ENCODE results near the gene BIRC5.

The BIRC5 gene

DNA sequence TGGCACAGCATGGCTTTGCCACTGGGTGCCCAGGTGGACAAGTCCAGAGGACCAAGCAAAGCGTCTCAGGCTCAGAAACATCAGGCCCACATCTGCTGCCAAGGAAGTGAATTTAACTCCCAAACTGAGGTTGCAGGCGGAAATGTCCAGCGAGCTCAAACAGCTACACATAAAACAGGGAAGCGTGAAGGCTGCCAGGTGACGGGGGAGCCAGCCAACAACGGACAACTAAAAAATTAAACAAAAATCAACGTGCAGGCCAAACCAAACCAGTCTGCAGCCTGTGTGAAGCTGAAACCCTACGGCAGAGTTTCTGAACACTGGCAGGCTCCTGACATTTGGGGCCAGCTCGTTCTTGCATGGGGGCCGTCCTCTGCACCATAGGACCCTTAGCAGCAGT is 29.7 kb upstream of the BIRC5 start:
- no peak for DNase-seq (ENCODE audit: low read depth in 2 of 2)

DNA sequence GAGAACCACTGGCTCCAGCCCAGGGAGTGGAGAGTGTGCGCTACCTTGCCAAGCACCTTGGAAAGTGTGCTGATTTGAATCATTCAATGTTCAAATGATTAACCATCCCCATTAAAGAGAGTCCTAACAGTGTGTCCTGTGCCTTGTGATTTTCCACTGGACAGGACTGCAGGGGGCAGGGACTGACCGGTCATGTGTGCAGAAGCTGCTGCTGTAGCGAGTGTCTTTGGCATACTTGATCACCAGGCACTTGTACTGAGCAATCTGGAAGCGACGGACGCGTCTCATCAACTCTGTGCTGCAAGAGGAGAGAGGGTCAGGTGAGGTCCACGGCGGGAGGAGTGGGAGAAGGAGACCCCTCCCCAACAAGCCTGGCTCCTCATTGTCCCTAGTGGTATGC is 29.2 kb upstream of the BIRC5 start:
- DNase-seq (ENCODE audit: low read depth in 2 of 2): no peak

DNA sequence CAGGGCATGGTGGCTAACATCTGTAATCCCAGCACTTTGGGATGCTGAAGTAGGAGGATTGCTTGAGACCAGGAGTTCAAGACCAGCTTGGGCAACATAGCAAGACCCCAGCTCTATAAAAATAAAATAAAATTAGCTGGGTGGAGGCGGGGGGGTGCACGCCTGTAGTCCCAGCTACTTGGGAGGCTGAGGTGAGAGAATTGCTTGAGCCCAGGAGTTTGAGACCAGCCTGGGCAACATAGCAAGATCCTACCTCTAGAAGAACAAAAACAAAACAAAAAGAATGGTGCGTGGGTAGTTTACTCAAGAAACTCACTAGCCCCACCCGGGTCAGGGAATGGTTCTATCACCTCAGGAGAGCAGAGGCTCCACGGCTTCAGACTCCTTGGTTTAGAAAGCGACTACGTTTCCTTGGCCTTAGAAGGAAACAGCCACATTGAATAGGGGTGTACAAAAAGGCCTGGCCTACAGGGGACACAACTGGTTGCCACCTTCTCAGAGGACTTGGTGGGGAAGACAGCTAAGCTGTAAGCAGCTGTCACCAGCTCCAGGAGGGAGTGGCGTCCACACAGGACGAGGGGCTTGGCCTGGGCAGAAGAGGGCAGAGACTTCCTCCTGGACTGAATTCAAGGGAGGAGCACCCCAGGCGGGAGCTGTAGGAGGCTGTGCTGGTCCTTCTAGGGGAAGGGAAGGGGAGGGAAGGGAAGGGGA is 27.9 kb upstream of the BIRC5 start:
- DNase-seq (ENCODE audit: low read depth in 2 of 2): no peak

DNA sequence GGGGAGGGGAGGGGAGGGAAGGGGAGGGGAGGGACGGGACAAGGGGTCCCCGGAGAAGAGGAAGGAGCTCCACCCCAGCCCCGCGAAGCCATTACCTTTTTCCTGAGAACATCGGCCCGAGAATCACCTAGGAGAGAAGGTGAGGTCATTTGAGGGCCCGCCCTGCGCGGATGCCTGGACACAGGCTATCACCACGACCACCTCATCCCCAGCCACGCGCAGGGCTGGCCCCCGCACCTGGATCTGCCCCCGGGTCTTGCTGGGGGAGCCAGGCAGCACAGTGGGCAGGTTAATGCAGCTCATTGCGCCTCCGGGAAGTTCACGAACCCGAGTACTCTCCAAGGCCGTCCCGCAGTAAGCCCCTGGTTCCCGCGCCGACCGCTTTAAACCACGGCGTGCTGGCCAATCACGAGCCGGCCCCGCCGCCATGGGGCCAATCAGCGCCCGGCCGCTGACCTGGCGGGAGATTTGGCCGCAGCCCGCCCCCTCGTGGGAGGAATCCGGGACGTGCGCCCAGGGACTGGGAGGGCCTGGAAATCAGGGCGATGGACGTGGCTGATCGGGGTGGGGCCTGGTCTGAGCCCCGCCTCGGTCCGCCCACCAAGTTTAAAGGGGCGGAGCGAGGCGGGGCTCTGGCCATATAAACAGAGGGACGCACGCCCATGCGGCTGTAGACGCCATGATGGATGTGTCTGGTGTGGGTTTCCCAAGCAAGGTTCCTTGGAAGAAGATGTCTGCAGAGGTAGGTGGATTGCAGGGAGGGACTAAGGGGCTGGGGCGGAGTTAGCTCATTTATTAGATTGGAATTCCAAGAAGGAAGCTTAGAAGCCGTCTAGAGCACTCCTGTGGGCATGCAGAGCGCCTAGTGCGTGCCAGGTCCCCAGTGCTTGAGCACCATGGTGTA is 27.1 kb upstream of the BIRC5 start, which contains the start of the genes AFMID and TK1:
Gene AFMID (plus strand): TSS at position 671 of the 904 bp plus-strand sequence. CDS start 9 bp downstream, at position 680.
Gene TK1 (minus strand): TSS at position 361 of the 904 bp plus-strand sequence. CDS start 58 bp downstream, at position 303.
- DNase-seq (ENCODE audit: low read depth in 2 of 2): peak; percentile 44 to 57

DNA sequence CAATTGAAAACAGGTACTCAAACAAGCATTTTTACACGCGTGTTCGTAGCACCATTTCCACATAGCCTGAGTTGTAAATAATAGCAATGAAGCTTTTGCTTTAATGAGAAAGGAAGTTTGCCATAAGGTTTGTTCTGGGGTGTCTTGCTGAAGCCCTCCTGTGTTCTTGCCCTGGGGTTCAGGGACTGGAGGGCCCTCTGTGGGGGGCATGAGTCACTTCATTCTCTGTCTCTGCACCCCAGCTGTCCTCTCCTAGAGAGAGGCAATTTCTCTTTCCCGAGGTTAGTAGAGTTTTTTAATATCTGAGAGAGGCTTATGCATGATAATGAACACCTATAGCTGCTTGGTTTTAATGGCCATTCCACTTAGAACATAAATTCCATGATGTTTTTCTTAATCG is 17.3 kb upstream of the BIRC5 start:
- no peak for DNase-seq (ENCODE audit: low read depth in 2 of 2)

DNA sequence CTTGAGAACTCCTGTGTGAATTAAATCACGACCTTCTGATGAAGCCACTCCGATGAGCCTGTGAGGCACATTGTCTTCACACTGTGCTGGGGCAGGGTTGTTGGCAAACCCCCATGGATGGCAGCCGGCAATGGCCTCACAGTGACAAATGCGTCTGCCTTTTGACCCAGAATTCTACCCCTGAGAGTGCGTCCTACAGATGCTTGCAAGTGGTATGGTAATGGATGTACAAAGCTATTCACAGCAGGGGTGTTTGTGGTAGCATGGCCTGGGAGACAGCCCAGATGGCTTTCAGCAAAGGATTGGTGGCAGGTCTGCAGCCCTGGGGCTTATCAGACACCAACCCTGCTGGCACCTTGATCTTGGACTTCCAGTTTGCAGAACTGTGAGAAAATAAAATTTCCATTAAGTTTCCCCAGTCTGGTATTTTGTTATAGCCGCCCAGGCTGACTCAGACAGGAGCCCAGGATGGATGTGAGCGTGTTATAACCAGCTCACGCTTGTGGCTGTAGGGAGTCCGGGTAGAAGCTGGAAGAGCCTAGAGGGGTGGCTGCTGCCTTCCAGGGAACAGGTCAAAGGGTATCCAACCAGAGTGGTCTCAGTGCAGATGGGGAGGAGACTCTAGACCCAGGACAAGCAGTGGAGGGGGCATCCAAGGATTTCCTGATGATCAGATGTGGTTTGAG is 16.8 kb upstream of the BIRC5 start:
- no peak for DNase-seq (ENCODE audit: low read depth in 2 of 2)

DNA sequence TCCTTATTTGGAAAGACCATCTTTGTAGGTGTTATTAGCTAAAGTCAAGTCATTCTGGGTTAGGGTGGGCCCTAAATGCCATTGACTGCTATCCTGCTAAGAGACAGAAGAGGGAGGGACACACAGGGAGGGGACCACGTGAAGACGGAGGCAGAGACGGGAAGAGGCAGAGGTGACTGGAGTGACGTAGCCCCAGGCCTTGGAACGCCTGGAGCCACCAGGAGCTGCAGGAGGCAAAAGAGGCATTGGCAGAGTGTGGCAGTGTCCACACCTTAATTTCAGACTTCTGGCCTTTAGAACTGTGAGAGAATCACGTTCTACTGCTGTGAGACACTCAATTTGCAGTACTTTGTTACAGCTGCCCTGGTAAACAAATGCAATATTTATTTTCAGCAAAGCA is 13.6 kb upstream of the BIRC5 start:
- no peak for DNase-seq (ENCODE audit: low read depth in 2 of 2)

DNA sequence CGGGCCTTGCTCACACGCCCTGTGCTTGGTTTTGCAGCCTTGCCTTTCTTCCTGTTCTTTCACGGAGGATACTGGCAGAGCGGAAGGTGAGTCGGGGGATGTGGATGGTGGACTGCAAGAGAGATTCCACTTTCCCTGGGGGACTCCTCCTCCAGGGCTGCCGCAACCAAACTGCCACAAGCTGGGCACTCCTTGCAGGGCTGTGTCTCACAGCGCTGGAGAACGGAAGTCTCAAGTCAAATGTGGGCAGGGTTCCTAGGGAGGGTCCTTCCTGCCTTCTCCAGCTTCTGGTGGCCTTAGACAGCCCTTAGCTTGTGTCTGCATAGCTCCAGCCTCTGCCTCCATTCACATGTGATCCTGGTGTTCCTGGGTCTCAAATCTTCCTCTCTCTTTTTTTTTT is 11.4 kb upstream of the BIRC5 start:
- DNase-seq (ENCODE audit: low read depth in 2 of 2): no peak

DNA sequence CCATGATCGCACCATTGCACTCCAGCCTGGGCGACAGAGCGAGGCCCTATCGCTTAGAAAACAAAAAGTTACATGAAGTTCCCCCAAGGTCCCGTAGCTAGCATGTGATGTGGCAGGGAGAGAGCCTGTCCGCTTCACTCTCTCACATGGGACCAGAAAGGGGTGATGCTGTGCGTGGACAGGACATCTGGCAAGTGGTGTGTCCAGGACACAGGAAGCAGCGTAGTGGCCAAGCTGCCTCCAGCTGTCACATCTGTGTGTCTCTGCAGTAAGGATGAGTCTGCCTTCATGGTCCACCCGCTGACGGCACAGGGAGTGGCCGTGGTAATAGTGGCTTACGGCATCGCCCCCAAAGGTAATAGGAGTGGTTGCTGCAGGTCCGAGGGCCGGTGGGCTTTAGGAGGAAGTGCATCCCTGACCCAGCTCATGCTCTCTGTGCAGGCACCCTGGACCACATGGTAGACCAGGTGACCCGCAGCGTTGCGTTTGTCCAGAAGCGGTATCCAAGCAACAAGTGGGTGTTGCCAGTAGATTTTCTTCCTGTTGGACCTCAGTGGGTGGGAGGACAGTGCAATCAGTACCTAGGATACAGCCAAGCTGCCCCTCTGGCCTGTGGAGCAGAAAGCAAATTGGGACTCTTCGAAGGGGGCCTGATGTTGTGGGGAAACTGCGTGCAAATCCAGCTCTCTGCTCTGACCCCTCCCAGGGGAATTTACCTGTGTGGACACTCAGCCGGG is 9.5 kb upstream of the BIRC5 start:
- DNase-seq (ENCODE audit: low read depth in 2 of 2): no peak

DNA sequence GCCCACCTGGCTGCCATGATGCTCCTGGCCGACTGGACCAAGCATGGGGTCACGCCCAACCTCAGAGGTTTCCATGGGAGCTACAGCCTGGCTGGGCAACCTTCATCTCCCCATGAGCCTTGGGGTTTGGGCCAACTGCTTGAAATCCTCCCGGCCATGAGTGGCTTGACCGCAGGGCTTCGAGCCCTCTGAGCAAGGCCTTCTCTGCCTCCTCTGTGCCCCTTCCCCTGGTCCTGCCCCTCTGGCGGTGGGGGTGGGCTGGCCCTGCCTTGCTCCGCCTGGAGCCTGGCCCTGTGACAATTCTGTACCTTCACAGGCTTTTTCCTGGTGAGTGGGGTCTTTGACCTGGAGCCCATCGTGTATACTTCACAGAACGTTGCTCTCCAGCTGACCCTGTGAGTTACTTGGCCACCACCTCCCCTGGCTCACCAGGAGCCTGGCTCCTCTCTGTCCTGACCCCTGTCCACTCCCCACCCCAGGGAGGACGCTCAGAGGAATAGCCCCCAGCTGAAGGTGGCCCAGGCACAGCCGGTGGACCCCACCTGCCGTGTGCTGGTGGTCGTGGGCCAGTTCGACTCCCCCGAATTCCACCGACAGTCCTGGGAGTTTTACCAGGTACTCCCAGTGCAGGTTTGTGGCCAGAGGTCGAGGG is 8.8 kb upstream of the BIRC5 start:
- DNase-seq (ENCODE audit: low read depth in 2 of 2): no peak

DNA sequence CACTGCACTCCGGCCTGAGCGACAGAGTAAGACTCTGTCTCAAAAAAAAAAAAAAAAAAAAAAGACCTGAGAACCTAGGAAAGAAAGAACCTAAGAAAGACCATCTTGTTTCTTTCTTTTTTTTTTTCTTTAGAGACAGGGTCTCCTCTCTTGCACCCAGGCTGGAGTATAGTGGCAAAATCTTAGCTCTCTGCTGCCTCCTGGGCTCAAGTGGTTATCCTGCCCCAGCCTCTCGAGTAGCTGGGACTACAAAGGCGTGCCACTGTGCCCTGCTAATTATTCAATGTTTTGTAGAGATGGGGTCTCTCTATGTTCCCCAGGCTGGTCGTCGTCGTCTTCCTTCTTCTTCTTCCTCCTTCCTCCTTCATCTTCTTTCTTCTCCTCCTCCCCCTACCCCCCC is 7.8 kb upstream of the BIRC5 start:
- no peak for DNase-seq (ENCODE audit: low read depth in 2 of 2)

DNA sequence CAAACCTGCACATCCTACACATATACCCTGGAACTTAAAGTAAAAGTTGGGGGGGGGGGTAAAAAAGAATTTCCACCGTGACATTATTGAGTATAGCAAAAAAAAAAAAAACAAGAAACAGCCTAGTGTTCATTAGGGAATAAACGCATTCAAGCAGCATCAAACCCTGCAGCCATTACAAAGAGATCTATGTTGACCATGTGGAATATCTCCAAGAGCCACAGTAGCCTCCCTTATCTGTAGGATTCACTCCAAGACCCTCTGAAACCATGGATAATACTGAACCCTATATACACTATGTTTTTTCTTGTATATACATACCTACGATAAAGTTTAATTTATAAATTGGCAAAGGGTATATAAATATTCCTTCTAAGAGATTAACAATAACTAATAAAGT is 5.6 kb upstream of the BIRC5 start:
- no peak for DNase-seq (ENCODE audit: low read depth in 2 of 2)

DNA sequence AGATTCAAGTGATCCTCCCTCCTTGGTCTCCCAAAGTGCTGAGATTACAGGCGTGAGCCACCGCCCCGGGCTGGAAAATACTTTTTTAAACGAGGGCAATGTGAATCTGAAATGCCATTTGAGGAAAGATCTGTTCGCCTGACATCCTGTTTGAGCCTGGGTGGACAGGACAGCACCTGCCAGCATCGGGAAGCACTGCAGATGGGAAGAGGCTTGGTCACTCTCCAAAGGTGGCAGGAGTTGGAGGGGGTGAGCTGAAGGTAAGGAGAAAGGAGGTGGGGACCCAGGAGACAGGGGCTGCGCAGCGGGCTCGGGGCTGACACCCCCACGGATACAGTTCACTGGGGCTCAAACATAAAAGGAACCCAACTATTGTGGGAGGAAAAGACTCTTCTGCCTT is 3.9 kb upstream of the BIRC5 start:
- DNase-seq (ENCODE audit: low read depth in 2 of 2): no peak

DNA sequence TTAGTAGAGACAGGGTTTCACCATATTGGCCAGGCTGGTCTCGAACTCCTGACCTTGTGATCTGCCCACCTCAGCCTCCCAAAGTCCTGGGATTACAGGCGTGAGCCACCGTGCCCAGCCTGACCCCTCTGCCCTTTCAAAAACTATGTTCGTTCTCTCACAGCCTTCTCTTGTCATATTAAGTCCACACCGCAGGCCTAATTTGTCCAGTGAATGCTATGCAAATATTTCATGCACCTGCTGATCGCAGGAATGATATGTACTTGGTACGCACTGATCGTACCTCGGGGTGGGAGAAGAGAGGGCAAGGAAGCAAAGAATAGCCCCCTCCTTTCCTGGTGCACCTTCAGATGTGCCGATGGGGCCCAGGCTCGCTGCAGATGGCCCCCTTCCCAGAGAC is 3.0 kb upstream of the BIRC5 start:
- DNase-seq (ENCODE audit: low read depth in 2 of 2): no peak

DNA sequence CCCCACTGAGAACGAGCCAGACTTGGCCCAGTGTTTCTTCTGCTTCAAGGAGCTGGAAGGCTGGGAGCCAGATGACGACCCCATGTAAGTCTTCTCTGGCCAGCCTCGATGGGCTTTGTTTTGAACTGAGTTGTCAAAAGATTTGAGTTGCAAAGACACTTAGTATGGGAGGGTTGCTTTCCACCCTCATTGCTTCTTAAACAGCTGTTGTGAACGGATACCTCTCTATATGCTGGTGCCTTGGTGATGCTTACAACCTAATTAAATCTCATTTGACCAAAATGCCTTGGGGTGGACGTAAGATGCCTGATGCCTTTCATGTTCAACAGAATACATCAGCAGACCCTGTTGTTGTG is 631 bp downstream of the BIRC5 start:
- DNase-seq (ENCODE audit: low read depth in 2 of 2): no peak

DNA sequence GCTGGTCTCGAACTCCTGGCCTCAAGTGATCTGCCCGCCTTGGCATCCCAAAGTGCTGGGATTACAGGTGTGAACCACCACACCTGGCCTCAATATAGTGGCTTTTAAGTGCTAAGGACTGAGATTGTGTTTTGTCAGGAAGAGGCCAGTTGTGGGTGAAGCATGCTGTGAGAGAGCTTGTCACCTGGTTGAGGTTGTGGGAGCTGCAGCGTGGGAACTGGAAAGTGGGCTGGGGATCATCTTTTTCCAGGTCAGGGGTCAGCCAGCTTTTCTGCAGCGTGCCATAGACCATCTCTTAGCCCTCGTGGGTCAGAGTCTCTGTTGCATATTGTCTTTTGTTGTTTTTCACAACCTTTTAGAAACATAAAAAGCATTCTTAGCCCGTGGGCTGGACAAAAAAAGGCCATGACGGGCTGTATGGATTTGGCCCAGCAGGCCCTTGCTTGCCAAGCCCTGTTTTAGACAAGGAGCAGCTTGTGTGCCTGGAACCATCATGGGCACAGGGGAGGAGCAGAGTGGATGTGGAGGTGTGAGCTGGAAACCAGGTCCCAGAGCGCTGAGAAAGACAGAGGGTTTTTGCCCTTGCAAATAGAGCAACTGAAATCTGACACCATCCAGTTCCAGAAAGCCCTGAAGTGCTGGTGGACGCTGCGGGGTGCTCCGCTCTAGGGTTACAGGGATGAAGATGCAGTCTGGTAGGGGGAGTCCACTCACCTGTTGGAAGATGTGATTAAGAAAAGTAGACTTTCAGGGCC is 5.5 kb downstream of the BIRC5 start:
- DNase-seq (ENCODE audit: low read depth in 2 of 2): no peak

DNA sequence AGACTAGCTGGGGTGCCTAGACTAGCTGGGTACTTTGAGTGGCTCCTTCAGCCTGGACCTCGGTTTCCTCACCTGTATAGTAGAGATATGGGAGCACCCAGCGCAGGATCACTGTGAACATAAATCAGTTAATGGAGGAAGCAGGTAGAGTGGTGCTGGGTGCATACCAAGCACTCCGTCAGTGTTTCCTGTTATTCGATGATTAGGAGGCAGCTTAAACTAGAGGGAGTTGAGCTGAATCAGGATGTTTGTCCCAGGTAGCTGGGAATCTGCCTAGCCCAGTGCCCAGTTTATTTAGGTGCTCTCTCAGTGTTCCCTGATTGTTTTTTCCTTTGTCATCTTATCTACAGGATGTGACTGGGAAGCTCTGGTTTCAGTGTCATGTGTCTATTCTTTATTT is 9.0 kb downstream of the BIRC5 start:
- DNase-seq (ENCODE audit: low read depth in 2 of 2): no peak

DNA sequence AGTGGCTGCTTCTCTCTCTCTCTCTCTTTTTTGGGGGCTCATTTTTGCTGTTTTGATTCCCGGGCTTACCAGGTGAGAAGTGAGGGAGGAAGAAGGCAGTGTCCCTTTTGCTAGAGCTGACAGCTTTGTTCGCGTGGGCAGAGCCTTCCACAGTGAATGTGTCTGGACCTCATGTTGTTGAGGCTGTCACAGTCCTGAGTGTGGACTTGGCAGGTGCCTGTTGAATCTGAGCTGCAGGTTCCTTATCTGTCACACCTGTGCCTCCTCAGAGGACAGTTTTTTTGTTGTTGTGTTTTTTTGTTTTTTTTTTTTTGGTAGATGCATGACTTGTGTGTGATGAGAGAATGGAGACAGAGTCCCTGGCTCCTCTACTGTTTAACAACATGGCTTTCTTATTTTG is 9.7 kb downstream of the BIRC5 start:
- no peak for DNase-seq (ENCODE audit: low read depth in 2 of 2)

DNA sequence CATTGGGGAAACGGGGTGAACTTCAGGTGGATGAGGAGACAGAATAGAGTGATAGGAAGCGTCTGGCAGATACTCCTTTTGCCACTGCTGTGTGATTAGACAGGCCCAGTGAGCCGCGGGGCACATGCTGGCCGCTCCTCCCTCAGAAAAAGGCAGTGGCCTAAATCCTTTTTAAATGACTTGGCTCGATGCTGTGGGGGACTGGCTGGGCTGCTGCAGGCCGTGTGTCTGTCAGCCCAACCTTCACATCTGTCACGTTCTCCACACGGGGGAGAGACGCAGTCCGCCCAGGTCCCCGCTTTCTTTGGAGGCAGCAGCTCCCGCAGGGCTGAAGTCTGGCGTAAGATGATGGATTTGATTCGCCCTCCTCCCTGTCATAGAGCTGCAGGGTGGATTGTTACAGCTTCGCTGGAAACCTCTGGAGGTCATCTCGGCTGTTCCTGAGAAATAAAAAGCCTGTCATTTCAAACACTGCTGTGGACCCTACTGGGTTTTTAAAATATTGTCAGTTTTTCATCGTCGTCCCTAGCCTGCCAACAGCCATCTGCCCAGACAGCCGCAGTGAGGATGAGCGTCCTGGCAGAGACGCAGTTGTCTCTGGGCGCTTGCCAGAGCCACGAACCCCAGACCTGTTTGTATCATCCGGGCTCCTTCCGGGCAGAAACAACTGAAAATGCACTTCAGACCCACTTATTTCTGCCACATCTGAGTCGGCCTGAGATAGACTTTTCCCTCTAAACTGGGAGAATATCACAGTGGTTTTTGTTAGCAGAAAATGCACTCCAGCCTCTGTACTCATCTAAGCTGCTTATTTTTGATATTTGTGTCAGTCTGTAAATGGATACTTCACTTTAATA is 10.4 kb downstream of the BIRC5 start:
- no peak for DNase-seq (ENCODE audit: low read depth in 2 of 2)
